ENCODE measurements around the gene SMIM28.

GRCh38 chr6:138389551-138389950, 11.8 kb downstream of the SMIM28 start:
- TF ChIP-seq SMC3 (conservative IDR thresholded peaks at IDR 0.05; ENCODE audit: insufficient read depth, low read depth, low read length) (no peak), LARP7 (IDR thresholded peaks at IDR 0.05) (no peak), STAG1 (CRISPR knock-in tag; IDR thresholded peaks at IDR 0.05; ENCODE audit: borderline replicate concordance) (no peak), TEAD4 (IDR thresholded peaks at IDR 0.05; ENCODE audit: low read length) (no peak), TEAD4 (CRISPR knock-in tag; IDR thresholded peaks at IDR 0.05; ENCODE audit: borderline replicate concordance) (no peak), ELF2 (CRISPR knock-in tag; IDR thresholded peaks at IDR 0.05) (no peak), POLR2A (conservative IDR thresholded peaks at IDR 0.05) (no peak), CTCF (IDR thresholded peaks at IDR 0.05 in 2 of 3, conservative IDR thresholded peaks at IDR 0.05 in 1 of 3; ENCODE audit: insufficient read depth in 2 of 3, low read depth in 1 of 3, low read length in 3 of 3) (no peak), CSDE1 (IDR thresholded peaks at IDR 0.05) (no peak), ZBTB33 (CRISPR knock-in tag; IDR thresholded peaks at IDR 0.05) (no peak)
